ENCODE results near the gene KIAA1549.
"Not testable (repeated sequence)": the region's sequence is repeated elsewhere in the genome, so short reads cannot be mapped to it uniquely, and the experiment has no call there.

Gene KIAA1549

DNA sequence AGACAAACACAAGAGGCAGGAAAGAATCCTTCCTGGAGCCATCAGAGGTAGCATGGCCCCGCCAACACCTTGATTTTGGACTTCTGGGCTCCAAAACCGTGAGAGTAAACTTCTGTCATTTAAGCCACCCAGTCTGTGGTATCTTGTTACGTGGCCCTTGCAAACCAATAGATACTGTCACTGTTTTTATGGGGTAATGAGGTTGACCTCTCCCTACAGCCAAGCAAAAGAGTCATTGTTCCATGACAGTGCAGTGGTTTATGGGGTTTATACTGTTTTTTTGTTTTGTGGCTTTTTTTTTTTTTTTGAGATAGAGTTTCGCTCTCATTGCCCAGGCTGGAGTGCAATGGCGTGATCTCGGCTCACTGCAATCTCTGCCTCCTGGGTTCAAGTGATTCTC is 32.8 kb downstream of the KIAA1549 start:
- no peak overlapping the region for H3K4me3 ChIP-seq
- H3K27ac ChIP-seq = no peak overlapping the region

DNA sequence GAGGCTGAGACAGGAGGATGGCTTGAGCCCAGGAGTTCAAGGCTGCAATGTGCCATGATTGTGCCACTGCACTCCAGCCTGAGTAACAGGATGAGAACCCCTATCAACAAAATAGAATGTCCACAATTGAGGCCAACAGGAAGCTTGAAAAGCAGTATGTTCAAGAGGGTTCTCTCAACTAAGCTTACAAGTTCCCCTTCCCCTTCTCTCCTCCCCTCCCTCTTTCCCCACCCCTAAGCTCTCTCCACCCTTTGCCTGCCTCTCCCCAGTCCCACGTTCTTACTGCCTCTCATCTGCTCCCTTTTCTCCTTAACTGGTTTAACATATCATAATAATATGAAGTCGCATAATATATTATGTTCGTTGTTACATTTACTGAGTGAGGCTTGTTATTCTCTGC is 35.4 kb downstream of the KIAA1549 start:
- Histone ChIP-seq H3K4me3 (no peak overlapping the region), H3K27ac (no peak overlapping the region)

DNA sequence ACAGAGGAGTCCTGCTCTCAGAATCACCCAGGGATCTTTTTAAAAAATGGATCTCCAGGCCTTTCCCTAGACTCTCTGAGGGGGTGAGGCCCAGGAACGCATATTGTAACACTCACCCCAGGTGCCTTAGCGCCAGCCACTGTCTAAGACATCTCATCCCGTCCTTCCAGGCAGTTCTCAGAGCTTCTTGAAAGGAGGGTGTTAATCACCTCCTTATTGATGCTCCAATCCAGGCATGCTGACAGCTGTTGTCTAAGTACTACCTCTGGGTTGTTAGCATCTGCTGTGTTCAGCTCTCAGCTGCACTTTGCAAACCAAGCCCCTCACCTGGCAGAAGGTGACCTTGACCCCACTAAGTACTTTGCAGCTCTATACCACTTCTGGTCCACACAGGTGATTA is 36.0 kb downstream of the KIAA1549 start:
- Histone ChIP-seq H3K27ac (no peak overlapping the region), H3K4me3 (no peak overlapping the region)

DNA sequence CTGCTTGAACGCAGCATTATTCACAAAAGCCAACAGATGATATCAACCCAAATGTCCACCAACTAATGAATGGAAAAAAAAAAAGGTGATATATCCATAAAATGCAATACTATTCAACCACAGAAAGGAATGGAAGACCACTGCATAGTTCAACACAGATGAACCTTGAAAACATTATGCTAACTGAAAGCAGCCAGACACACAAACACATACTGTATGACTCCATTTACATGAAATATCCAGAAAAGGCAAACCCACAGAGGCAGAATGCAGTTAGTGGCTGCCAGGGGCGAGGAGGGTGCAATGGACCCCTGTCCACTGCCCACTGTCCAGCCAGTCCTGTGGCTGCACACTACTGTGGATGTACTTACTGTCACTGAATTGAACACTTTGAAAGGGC is 36.6 kb downstream of the KIAA1549 start:
- Histone ChIP-seq H3K4me3 (no peak overlapping the region), H3K27ac (no peak overlapping the region)

DNA sequence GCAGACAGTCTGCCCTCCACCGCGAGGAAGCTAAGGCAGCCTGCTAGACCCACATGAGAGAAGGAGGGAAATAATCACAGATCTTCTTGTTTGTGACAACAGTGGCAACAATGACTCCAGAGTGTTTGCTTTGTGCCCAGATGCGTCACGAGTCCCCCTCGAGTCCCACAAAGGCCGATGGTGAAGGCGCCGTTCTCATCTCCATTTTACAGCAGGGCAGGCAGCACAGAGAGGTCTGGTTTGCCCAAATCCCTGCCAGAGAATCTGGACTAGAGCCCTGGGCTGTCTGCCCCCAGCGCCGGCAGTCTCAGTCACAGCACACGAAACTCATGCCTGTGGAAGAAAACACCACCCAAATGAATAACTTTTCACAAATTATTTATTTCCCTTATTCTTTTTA is 38.1 kb downstream of the KIAA1549 start:
- Histone ChIP-seq H3K4me3 (no peak overlapping the region), H3K27ac (no peak overlapping the region)

DNA sequence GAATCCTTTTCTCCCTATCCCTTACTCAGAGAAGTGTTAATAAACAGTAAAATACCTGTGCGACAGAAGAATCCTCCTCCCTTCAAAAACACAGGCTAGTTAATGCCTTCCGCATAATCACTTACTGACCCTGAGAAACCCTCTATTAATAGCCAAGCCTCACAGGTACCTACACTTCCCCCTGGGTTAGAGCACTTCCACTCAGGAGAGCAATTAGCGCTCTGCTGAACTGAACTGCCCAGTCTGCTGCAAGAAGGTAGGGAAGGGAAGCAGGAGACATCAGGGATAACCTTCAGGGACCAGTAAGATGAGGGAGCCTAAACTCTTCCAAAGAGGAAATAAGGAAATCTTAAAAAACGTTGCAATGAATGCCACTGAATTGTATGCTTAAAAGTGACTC is 39.6 kb downstream of the KIAA1549 start:
- Histone ChIP-seq H3K4me3 (no peak overlapping the region), H3K27ac (no peak overlapping the region)

DNA sequence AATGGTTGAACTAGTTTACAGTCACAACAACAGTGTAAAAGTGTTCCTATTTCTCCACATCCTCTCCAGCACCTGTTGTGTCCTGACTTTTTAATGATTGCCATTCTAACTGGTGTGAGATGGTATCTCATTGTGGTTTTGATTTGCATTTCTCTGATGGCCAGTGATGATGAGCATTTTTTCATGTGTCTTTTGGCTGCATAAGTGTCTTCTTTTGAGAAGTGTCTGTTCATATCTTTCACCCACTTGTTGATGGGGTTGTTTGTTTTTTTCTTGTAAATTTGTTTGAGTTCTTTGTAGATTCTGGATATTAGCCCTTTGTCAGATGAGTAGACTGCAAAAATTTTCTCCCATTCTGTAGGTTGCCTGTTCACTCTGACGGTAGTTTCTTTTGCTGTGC is 40.6 kb downstream of the KIAA1549 start:
- H3K27ac ChIP-seq, H3K4me3 ChIP-seq: not testable (repeated sequence)

DNA sequence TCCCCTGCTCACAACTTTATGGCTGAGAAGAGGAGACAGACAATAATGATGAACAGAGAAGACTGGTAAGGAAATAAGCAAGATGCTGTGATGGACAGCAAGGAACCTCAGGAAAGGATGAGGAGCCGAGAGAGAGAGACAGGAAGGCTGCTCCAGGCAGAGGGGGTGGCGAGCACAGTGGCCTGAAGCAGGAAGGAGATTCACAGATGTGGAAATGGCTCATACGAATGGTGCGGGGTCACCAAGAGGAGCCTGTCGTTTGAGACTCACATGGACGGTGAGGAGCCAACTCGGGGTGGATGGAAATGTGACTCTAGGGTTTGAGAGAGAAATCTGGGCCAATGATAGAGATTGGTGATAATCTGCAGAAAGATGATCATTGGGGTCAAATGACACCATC is 43.7 kb downstream of the KIAA1549 start:
- Histone ChIP-seq H3K27ac (no peak overlapping the region), H3K4me3 (no peak overlapping the region)

DNA sequence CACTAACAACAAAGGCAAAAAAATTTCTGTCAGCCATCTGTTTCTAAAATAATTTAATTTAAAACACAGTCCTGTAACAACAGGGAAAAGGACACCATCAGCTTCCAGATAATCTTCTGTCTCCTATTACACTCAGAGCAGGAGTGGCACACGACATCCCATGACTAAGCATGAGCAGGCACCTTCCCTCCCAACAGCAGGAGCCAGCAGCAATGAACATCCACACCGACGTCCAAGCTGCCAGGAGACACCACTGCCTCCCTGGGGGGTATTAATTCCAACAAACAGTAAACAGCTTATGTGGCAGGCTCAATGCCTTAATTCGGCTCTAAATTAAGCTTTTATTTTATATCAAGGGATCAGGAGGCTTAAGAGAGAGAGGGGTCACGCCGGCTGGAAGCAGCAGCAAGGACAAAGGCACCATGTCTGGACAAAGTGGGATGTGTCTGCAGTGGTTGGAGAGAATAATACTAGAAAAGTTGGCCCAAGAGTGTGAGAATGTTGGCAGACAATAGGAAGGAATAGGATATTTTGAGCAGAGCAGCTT is 45.7 kb downstream of the KIAA1549 start:
- Histone ChIP-seq H3K4me3 (no peak overlapping the region), H3K27ac (peak overlapping the region in 6 of 21 experiments; percentile 2 to 58 (median 38))

DNA sequence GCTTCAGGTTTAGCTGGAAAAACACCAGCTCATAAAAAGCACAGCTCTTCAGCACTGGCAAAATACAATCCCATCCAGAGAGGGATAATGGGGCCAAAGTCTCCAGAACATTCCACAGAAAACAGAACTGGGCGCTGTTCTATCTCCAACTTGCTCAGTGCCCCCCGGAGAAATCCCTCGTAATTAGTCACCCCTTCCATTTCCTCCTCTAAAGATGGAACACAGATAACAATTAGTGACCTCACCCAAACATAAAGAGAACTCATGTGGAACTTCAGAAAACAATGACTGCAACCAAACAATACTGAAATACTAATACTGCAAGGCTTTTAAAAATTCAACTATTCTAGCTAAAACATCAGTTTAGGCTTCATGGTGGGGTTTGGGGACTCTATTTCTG is 46.3 kb downstream of the KIAA1549 start:
- peak overlapping the region in 8 of 21 experiments; percentile 2 to 58 (median 38) for H3K27ac ChIP-seq

DNA sequence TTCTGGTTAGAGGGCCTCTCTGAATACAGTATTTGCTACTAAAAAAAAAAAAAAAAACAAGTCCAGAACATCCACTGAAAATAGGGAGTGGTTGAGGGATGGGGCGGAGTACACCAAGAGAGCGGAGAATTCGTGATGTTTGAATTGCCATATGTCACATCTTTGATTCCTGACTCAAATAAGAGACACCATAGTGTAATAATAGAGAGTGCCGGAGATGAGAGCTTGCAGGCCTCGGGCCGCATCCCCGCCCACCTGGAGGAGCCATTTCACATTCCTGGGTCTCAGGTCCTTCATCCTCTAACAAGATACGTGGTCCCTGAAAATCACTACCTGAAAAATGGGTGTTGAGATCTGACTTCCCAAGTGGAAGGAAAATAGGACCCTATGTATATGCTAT is 46.8 kb downstream of the KIAA1549 start:
- Histone ChIP-seq H3K4me3 (no peak overlapping the region), H3K27ac (peak overlapping the region in 7 of 21 experiments; percentile 12 to 58 (median 44))

More for the DNA sequence above, 46.3 kb downstream of the KIAA1549 start:
- no peak overlapping the region for H3K4me3 ChIP-seq

DNA sequence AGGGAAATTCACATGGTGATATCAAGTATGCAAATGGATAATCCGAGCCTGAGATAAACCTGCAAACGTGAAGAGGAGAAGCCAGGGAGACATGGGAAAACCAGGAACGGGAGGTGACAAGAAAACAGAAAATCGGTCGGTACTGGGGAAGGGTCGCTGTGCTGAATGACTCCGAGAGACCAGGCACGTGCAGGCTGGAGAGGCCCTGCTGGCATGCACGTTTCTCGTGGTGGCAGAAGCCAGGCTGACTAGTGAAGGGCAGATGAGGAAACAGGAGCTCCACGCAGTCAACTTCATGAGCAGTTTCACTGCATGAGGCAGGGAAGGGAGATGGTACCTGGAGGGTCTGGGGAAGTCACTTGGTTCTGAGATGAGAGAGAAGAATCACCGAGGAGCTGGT is 48.3 kb downstream of the KIAA1549 start:
- H3K4me3 ChIP-seq = no peak overlapping the region
- no peak overlapping the region for H3K27ac ChIP-seq

DNA sequence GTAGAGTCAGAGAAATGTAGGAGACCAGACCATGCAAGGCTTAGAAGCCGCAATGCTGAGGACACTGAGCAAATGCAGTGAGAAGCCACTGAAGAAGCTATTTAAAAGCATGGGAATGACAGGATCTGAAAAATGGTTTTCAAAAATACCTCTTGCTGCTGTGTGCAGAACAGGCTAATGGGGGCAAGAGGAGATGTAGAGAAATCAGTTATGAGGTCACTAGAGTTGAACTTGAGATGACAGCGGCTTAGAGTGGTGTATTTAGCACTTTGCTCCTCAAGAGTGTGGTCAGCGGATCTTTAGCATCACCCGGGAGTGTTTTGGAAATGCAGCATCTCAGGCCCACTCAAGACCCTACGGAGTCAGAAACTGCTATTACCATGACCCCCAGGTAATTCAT is 48.8 kb downstream of the KIAA1549 start:
- Histone ChIP-seq H3K27ac (no peak overlapping the region), H3K4me3 (no peak overlapping the region)

DNA sequence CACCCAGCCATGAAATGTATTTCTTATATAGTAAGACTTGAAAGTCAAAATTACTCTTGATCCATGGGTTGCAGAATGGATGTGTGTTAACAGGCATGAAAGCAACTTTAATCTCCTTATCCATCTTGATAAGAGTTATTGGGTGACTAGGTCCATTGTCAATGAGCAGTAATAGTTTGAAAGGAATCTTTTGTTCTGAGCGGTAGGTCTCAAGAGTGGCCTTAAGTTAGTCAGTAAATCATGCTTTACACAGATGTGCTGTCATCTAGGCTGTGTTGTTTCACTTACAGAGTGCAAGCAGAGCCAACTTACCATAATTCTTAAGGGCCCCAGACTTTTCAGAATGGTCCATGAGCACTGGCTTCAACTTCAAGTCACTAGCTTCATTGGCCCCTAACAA is 51.2 kb downstream of the KIAA1549 start:
- Histone ChIP-seq H3K27ac (no peak overlapping the region), H3K4me3 (no peak overlapping the region)

DNA sequence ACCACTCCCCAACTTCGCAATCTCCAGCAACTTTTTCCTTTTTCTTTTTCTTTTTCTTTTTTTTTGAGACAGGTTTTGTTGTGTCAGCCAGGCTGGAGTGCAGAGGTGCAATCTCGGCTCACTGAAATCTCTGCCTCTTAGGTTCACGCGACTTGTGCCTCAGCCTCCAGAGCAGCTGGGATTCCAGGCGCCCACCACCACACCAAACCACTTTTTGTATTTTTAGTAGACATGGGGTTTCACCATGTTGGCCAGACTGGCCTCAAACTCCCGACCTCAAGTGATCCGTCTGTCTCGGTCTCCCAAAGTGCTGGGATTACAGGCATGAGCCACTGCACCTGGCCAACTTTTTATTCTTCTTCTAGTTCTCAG is 55.0 kb downstream of the KIAA1549 start:
- H3K4me3 ChIP-seq = no peak overlapping the region
- H3K27ac ChIP-seq = no peak overlapping the region

DNA sequence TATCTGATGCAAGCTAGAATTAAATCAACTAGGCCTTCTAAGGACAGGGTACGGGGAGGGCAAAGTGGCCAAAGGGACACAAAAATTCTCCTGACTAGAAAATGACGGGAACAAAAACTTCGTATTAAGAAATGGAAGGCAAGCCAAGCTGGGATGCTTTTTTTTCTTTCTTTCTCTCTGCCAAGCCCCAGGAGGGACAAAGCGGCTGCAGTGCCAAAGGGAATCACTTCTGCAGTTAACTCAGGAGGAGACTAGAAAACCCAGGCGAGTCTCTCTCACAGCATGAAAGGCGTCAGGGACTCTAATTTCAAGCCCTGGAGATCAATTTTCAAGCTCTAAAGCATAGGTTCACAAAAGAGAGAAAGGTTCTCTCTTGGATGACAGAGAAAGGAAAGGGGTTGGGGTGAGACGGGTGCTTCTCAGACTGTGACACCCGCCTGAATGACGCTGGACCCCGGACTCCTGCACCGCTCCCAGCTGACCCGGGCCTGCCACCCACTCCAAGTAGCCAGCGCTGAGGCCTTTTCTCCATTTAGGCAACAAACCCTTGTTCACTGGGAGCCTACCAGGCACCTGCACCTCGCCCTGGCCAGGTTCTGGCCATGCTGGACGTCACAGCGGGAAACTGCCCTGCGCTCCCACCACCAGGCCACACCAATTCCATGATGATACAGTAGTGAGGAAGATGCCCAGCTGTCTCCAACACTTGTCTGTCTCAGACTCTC is 56.5 kb downstream of the KIAA1549 start:
- Histone ChIP-seq H3K27ac (no peak overlapping the region), H3K4me3 (no peak overlapping the region)

DNA sequence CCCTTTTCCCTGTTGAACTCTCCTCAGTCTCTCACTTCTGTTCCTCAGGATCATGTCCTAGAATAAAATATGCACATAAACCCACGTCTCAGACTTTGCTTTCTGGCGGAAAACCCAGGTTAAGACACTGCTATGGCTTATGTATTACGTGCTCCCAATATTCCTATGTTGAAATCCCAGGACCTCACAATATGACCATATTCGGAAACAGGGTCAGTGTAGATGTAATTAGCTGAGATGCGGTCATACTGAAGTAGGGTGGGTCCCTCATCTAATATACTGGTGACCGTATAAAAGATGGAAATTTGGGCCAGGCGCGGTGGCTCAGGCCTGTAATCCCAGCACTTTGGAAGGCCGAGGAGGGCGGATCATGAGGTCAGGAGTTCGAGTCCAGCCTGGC is 59.9 kb downstream of the KIAA1549 start:
- no peak overlapping the region for H3K4me3 ChIP-seq

DNA sequence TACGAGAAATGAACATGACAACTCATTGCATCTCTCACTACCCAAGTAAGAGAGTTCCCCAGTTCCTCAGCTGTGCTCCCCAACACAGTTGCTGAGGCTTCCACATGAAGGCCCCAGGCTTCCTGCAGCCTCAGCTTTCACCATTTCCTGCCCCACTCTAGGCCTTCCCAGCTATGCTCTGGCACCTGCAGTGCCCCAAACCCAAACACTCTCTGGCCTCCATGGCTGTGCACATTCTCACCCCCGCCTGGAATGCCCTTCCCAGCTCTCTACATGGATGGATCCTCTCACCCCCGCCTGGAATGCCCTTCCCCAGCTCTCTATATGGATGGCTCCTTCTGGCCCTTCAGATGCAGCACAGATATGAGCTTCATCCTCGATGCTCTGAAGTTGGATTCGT is 61.3 kb downstream of the KIAA1549 start:
- Histone ChIP-seq H3K4me3 (no peak overlapping the region), H3K27ac (no peak overlapping the region)

More for the DNA sequence above, 59.9 kb downstream of the KIAA1549 start:
- H3K27ac ChIP-seq = no peak overlapping the region

DNA sequence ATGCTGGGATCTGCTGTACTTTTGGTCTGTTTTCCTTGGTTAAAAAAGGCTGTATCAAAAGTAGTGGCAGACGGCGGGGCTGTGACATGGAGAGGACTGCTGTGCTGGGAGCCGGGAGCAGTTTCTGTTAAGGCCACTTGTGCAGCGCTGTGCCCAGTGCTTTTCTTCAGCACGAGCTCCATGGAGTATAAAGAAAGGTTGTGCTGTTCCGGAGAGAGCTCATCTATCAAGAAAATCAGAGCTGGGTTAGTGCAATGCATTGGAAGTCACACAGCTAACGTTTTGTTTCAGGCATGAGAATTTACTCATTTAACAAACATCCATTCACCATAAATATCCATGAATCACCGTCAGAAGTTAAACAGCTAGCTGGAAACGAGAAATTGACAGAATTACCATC is 62.0 kb downstream of the KIAA1549 start:
- no peak overlapping the region for H3K27ac ChIP-seq
- H3K4me3 ChIP-seq = no peak overlapping the region

DNA sequence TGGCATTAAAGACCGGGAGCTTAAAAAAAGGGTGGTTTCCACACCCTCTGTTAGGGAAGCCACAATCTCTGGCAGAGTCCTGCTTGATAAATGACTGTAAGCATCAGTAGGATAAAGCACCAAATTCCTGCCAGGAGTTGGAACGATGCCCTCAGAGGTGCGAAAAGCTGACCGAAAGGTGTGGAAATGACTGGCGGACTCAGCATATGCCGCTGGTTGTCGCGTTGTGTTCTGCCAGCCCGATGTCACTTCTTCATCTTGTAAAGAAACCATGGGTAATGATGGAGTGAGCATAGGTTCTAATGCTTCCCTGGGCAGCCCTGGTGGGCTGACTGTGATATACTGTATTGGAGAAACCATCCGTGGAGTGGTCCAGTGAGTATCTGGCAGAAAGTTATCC is 62.4 kb downstream of the KIAA1549 start:
- Histone ChIP-seq H3K4me3 (no peak overlapping the region), H3K27ac (no peak overlapping the region)

DNA sequence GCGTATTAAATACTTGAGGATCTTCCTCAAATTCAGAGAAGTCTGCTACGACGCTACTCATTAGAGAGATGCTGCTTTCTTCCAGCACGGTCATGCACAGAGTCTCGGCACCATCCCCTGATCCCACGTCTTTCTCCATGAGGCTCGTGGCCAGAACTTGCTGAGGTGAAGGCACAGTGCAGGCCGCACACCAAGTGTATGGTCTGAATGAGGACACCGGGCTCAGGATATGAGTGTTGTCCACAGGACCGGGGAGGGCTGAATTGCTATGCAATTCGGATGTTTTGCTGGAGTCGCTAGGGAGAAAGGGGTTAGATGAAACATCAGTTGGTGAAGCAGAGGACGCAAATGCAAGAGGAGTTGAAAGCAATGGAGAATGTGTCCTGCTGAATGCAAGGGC is 63.0 kb downstream of the KIAA1549 start:
- H3K4me3 ChIP-seq = no peak overlapping the region
- H3K27ac ChIP-seq = no peak overlapping the region

DNA sequence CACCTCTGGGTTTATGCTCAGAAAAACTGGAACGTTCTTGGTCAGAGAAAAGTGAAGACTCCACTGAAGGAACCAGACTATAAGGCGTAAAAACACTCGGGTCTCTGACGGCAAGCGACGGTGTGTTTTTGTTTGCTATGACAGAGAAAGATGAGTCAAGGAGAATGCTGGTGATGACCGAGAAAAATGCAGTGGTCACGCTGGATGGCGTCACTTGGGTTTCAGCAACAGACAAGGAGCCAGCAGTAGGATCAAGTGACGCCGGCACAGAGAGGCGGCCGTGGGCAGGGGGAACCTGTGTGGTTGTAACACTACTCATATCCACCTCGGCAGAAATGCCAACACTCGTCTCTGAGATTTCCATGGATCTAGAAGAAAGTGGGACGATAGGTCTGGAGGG is 63.4 kb downstream of the KIAA1549 start:
- H3K27ac ChIP-seq = no peak overlapping the region

More for the DNA sequence above, 63.4 kb downstream of the KIAA1549 start:
- H3K4me3 ChIP-seq = no peak overlapping the region

Data from skin epidermis (tissue), 12 donors.